C4-2B (cell line): Measurements from ENCODE around the gene SLC22A4.

Experiments used
- H3K27ac ChIP-seq: fragments of 450-650 bp; 2 replicates; pipeline ENCODE4 v1.5.1; 2017
- CTCF ChIP-seq: fragments of 450-650 bp; conservative IDR thresholded peaks from 2 replicates; pipeline ENCODE4 v1.5.1; 2017; ENCODE audit warnings: mild to moderate bottlenecking
- ZFX ChIP-seq: fragments of 450-650 bp; IDR thresholded peaks from 2 replicates; pipeline ENCODE4 v1.6.1; 2017

Gene SLC22A4

GRCh38 chr5:132254321-132254977 is 39.7 kb upstream of the SLC22A4 start:
- no peak for TF ChIP-seq ZFX
- no peak for TF ChIP-seq CTCF
- peak overlapping the region; percentile 38 for H3K27ac ChIP-seq

DNA sequence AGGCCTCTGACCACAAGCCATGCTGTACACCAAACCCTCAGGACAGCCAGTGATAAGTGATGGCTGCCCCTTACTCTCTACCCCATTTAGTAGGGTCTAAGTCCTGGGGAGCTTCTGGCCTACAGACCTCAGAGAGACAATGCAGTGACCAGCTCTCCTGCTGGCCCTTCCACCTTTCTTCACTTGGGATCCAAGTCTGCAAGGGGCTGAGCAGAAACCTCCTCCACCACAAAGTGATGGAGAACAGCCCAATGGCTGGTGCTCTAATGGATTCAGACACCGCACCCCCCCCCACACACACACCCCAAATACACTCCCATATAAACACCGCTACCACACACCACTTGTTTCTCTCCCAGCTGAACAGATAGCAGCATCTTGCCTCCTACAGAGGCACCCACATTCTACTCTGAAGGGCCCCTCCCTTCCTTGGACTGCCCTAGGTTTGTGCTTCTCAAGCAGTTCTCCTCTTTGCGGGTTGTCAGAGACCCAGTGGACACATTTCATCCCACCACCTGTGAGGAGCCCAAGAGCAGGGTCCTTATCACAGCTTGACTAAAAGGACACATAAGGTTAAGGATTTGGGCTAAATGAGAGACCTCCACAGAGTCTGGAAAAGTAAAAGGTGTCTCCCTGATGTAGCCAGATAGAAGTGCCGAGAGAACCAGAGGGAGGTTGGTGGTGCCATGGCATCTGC is 38.0 kb upstream of the SLC22A4 start:
- no peak overlapping the region for H3K27ac ChIP-seq

DNA sequence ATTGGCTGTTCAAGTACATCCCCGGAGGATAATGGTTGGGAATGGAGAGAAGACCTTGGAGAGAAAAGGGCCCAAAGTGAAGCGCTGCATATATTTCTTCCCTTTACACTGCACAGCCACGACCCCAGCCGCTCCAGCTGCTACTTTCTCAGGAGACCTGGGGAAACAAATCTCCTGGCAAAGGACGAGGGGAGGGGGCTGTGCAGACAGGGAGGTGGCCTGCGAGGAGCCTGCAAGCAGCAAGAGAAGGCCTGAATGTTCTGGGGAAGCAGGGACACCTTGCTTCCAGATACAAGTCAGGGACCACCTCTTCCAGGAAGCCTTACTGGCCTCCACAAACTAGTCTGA is 37.4 kb upstream of the SLC22A4 start:
- TF ChIP-seq ZFX: no peak
- TF ChIP-seq CTCF: no peak
- H3K27ac ChIP-seq: no peak overlapping the region

More for the DNA sequence above, 38.0 kb upstream of the SLC22A4 start:
- TF ChIP-seq CTCF (no peak), ZFX (no peak)

GRCh38 chr5:132257131-132258101 is 36.8 kb upstream of the SLC22A4 start, which contains the start of gene PDLIM4:
PDLIM4 (plus strand) TSS chr5:132257696; CDS start chr5:132257735, 39 bp downstream.
- H3K27ac ChIP-seq: no peak within 1 kb of the TSS
- TF ChIP-seq ZFX (no peak), CTCF (no peak)

DNA sequence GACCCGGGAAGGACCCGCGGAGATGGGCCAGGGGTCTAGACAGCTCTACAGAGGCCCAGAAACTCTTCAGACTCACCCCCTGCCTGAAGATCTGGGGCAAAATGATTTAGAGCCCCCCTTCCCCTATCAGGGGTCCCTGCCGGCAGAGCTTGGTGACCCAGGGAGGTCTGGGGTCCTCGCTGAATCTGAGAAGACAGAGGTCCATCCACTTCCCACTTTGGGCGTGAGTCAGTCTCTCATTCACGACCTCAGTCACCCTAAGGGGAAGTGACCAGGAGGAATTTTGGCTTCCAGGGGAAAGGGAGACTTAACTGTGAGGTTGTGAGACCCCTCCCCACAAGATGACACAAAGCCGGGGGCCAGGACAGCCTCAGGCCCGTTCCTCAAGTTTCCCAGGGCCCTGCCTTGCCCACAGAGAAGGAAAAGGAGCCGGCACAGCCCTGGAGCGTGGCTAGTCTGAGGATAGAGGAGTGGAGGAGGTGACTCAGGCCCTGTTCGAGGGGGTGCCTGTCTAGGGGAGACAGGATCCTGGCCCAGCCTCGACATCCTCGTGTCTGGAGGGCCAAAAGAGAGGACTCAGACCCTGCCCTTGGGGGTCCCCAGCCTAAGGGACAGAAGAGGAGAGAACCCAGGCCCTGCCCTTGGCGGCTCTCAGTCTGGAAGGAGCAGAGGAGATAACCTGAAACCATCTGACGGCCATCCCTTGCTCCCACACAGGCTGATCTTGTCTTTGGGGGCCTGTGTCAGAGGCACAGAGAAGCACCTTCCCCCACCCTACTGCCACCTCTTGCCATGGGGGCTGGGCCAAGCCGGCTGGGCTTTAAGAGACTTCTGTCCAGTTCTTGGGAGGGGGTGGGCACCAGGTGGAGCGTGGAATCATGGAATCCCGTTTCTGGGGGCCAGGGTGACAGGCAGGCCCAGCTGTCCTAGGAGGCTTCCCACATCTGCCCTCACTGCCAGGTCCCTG is 35.8 kb upstream of the SLC22A4 start:
- H3K27ac ChIP-seq: no peak overlapping the region
- TF ChIP-seq ZFX: no peak
- no peak for TF ChIP-seq CTCF

DNA sequence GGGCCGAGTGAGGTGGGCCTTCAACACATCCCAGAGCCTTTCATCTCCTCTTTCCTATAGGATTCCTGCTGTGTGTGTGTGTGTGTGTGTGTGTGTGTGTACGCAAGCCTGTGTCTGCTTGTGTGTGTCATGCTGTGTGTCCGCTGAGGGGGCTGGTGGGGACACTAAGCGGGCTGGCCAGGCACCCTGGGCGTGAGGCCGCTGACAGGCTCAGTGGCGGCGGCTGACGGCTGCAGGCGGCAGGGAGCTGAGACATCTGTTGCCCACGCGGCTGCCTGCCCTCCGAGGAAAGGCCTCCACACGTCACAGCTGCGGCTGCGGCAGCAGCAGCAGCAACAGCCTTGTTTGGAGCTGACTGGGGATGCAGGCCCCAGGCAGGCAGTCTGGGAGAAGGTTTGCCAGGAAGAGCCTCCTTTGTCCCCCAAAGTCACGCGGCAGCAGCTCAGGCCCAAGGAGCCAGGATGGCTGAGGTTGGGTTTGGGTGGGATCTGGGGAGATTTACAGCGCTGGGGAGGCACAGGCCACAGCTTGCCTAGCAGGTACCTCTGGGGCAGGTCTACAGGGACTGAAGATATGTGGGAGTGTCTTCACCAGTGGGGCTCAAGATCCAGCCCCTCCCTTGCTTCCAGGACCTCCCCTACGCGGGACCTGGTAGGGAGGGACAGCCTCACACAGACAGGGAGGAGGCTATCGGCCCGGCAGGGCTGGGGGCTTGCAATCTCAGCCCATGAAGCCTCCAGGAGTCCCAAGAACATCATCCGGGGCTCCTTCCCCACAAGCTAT is 34.9 kb upstream of the SLC22A4 start:
- no peak overlapping the region for H3K27ac ChIP-seq
- TF ChIP-seq ZFX (no peak), CTCF (no peak)
